Right forelimb (tissue), 1 donor: ENCODE data around the gene VSIG10.
"Not testable (repeated sequence)": the region's sequence is repeated elsewhere in the genome, so short reads cannot be mapped to it uniquely, and the experiment has no call there.

Experiments used
- DNase-seq: peaks from one replicate; pipeline ENCODE4 v3.0.0-alpha.2; 2018

The VSIG10 gene

DNA sequence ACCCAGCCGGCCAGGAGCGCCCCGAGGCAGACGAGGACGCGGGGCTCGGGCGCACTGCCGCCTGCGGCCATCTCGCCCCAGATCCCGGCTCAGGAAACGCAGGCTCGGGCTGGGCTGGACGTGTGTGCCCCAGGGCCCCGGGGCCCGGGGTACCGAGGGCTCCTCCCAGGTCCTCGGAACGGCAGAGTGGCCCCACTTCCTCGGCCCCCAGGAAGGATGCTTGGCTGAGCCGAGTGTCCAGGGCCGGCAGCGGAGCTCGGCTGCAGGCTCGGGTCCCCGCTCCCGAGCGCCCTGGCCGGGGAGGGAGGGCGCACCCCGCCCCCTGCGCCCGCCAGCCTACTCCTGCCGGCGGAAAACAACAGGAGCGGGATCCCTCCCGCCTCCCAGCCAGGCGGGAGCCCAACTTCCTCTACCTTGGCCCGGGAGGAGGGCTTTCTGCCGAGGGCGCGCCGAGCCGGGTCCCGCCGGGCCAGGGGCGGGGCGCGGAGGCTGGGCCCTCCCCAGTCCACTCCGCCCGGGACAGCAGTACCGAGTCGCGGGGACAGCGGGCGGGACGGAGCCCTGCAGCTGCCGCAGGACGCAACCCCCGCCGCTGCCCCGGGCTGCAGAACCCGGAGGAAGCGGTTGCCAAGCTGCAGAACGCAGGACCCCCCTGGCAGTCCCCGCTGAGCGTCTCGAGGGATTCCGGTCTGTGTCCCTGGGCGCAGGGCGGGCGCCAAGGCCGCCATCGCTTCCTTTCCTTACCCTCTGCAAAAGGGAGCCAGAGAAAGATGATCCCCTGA, at the start of gene VSIG10:
Gene VSIG10, minus strand, starts transcription at position 411 of the 782 bp plus-strand sequence. Its CDS starts 340 bp downstream, at position 71.
- peak; percentile 72 for DNase-seq

DNA sequence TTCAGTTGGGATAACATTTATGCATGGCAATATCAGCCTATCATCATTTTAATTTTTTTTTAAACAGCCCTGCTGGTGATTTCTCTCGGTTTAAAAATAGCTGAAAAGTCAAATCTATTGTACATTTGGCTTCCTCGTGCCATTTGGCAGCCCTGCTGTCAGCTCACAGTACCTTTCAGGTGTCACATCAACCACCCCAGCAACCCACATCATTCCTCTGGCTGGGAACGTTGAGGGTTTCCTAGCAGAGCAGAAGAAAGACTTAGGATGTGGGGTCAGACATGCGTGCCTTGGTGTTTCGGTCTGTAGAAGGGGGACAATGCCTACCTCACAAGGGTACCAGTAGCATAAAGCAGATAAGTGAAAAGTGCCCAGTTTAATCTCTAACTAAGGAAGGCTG, 47.9 kb upstream of the VSIG10 start:
- no peak for DNase-seq

DNA sequence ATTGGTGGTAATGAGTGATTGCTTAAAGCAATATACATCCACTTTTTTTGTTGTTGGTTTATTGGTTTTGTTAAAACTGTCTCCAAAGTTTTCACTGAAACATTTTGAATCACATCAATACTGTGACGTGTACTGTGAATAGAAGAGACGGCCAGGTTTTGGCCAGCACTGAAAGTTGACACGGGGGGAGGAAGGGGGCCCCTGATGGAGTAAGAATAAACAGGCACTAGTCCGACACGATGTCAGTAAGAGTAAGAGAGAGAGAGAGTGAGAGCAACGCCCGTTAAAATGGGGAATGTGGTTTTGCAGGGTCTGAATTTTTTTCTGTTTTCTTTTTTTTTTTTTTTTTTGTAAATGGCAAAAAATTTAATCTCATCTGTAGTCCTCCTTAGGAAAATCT, 46.8 kb upstream of the VSIG10 start:
- no peak for DNase-seq

- DNase-seq: no peak
Observed at GRCh38 chr12:118148287-118148686, 44.5 kb upstream of the VSIG10 start.

GRCh38 chr12:118145798-118146156, 42.0 kb upstream of the VSIG10 start:
- no peak for DNase-seq

DNA sequence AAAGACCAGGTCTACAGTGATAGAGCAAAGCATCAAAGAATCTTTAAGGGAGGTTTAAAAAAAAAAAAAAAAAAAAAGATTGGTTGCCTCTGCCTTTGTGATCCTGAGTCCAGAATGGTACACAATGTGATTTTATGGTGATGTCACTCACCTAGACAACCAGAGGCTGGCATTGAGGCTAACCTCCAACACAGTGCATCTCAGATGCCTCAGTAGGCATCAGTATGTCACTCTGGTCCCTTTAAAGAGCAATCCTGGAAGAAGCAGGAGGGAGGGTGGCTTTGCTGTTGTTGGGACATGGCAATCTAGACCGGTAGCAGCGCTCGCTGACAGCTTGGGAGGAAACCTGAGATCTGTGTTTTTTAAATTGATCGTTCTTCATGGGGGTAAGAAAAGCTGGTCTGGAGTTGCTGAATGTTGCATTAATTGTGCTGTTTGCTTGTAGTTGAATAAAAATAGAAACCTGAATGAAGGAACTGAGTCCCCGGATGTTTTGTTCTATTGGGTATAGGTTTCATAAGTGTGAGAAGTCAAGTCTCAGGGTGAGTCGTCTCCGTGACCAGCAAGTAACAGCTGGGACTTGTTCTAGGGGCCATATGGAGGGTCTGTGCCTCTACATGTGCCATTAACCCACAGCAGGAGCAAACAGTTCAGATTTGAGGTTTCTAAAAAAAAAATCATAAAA, 41.4 kb upstream of the VSIG10 start:
- no peak for DNase-seq

- no peak for DNase-seq
Observed at GRCh38 chr12:118144499-118144898, 40.7 kb upstream of the VSIG10 start.

- DNase-seq: no peak
Observed at GRCh38 chr12:118140825-118141224, 37.0 kb upstream of the VSIG10 start.

GRCh38 chr12:118137148-118137678, 33.4 kb upstream of the VSIG10 start:
- DNase-seq: no peak

DNA sequence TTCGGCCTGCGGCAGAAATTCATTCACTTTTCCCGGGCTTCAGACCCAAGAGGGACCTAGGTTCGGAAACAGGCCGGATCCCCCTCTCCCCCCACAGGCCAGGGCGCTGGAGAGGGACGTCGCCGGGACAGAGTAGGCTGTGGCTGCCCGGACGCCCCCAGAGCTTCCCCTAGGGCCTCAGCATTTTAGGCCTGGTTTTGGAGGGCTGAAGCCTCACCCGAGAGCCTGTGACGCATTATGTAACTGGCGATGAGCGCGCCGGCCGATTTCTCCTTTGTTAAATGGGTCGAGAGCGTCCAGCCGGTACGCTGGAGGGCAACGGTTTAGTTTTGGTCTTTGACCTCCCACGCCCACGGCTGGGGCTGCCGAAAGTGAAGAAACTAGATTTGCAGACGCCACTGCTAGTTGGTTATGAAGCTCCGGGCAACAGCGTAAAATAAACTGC, 32.8 kb upstream of the VSIG10 start:
- peak; percentile 62 for DNase-seq

DNA sequence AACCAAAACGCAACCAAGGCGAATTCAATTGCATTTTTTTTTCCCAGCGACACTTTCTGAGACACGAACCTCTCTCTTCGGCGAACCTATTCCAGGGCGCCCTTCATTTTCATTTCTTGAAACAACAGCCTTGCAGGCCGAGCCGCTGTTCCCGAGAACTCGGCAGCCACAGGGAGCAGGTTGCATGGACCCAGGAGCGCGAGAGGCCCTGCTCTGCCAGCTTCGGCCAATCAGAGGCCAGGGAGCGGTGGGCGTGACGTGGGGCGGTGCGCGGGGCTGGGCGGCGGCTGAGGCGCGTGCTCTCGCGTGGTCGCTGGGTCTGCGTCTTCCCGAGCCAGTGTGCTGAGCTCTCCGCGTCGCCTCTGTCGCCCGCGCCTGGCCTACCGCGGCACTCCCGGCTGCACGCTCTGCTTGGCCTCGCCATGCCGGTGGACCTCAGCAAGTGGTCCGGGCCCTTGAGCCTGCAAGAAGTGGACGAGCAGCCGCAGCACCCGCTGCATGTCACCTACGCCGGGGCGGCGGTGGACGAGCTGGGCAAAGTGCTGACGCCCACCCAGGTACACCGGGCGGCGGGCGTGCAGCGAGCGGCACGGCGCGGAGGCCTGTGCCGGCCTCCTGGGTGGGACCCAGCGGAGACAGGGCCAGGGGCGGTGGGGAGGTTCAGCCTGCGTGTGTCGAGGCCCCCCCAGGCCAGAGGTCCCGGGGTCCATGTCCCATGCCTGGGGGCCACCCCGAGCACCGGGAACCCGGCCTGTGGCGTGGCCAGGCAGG, 32.2 kb upstream of the VSIG10 start, which contains the start of gene PEBP1:
Gene PEBP1, plus strand, starts transcription at position 337 of the 771 bp plus-strand sequence. Its CDS starts 86 bp downstream, at position 423.
- peak; percentile 95 for DNase-seq

DNA sequence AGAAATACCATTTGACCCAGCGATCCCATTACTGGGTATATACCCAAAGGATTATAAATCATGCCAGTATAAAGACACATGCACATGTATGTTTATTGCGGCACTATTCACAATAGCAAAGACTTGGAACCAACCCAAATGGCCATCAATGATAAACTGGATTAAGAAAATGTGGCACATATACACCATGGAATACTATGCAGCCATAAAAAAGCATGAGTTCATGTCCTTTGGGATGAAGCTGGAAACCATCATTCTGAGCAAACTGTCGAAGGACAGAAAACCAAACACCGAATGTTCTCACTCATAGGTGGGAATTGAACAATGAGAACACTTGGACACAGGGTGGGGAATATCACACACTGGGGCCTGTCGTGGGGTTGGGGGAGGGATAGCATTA, 25.6 kb upstream of the VSIG10 start:
- not testable (repeated sequence) for DNase-seq

GRCh38 chr12:118127867-118128266, 24.1 kb upstream of the VSIG10 start:
- no peak for DNase-seq

DNA sequence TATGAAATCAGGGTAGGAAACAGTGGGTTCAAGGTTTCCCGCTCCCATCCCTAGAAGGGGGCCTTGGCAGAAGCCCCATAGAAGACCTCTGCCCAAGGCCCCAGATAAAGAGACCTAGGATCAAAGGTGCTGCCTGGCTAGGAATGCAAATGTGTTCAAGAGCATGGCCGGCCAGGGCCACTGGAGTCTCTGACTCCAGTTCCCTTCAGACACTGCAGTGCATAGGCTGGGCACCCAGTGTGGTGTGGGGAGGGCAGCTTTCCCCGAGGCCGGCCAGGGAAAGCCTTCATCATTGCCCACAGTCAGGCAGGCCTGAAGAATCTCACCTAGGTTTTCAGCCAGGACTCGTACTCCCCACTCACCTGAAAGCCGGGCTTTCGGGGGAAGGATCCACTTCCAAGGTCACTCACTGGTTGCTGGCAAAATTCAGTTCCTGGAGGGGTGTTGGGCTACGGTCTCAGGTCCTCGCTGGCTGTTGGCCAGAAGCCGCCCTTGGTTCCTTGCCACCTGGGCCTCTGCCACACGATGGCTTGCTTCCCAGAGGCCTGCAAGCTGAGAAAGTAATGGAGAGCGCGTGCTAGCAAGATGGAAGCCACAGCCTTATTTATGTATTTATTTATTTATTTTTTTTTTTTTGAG, 22.4 kb upstream of the VSIG10 start:
- no peak for DNase-seq

- no peak for DNase-seq
Observed at GRCh38 chr12:118125743-118126118, 21.9 kb upstream of the VSIG10 start.

- DNase-seq: no peak
Observed at GRCh38 chr12:118124333-118124874, 20.6 kb upstream of the VSIG10 start.

DNA sequence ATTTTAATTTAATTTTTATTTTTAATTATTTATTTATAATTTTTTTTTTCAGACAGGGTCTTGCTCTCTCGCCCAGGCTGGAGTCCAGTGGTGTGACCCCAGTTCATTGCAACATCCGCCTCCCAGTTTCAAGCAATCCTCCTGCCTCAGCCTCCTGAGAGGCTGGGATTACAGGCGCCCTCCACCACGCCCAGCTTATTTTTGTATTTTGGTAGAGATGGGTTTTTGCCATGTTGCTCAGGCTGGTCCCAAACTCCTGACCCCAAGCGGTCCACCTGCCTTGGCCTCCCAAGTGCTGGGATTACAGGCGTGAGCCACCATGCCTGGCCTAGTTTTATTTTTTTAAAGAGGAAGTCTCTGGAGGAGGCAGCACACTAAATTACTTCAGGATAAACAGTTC, 18.5 kb upstream of the VSIG10 start:
- DNase-seq: no peak

DNA sequence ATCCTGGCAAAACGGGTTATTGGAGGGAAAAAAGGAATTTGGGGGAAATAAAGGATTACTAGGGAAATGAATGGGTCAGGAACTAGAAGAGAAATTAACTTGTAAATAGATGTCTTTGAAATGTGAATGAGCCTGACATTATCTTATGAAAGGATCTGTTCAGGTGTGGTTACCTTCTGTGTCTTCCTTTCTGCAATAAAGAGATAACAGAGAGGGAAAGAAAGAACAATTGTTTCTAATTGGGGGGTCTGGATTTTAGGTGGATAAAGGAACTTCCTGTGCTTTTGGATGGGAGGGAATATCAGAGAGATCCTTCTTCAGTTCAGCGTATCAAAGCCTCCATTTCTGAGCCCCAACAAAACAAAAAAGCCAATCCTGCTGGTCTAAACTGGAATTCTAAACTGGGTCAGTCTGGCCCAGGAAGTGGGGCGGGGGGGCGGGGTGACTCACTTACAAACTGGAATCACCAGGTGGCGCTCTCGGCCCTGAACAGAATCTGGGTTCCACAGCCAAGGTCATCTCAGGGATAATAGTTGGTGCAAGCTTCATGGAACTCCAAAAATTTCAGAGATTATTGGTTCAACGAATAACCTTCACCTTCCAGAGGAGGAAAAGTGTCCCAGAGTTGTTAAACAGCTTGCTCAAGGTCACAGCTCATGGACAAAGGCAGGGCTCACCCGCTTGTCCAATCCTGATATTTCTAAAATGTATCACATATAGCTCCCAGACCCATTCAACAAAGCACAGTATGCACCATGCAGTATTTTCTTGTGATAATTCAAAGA, 17.0 kb upstream of the VSIG10 start:
- peak; percentile 79 for DNase-seq

GRCh38 chr12:118119449-118119879, 15.7 kb upstream of the VSIG10 start:
- DNase-seq: no peak

GRCh38 chr12:118109088-118109487, 5.3 kb upstream of the VSIG10 start:
- DNase-seq: no peak

- DNase-seq: no peak
Observed at GRCh38 chr12:118107694-118108093, 3.9 kb upstream of the VSIG10 start.

DNA sequence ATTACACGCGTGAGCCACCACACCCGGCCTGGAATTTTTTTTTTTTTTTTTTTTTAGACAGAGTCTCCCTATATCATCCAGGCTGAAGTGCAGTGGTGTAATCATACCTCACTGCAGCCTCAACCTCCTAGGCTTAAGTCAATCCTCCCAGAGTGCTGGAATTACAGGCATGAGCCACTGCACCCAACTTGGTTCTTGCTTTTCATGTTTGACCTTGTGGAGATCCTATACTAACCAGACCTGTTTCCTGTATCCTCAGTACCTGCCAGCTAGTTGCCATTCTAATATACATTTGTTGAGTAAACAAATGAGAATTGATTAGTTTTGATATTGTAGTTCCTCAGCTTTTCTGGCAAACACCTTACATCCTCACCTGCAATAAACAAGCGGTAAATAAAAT, 3.2 kb upstream of the VSIG10 start:
- no peak for DNase-seq
